Measurements from ENCODE around the gene SIRT7. TPM values are rescaled to one million over a fixed set of nuclear protein-coding genes. Genes with fewer than 3 reads are reported as not detected.

The SIRT7 gene
- total and polyA plus RNA-seq, 2 donors from 2014 or later: 17.4 to 25.2 TPM

- no peak for FAIRE-seq
Measured at GRCh38 chr17:81931189-81931556, 13.2 kb upstream of the SIRT7 start.

GRCh38 chr17:81930142-81931125 lies 12.5 kb upstream of the SIRT7 start:
- H3K36me3 ChIP-seq (ENCODE audit: control insufficient read depth in 2 of 3, insufficient read depth in 3 of 3, low read length in 3 of 3): no peaks in the 10 kb centered on the region
- FAIRE-seq (no peak), DNase-seq (peak in 3 of 5 donors; percentile 38 to 69 (median 46))
- H3K4me1 ChIP-seq (ENCODE audit: control insufficient read depth in 2 of 3, insufficient read depth in 2 of 3, low read depth in 1 of 3, low read length in 3 of 3): peaks cover 0 to 13% (median 9%) of the 10 kb centered on the region in 3 donors
- H3K27ac ChIP-seq (ENCODE audit: low read depth in 2 of 2, low read length in 2 of 2): no peak overlapping the region
- H3K4me3 ChIP-seq (ENCODE audit: low read length in 3 of 3): no peak overlapping the region
- H3K27me3 ChIP-seq (ENCODE audit: control insufficient read depth, insufficient read depth, low read length): no peaks in the 10 kb centered on the region
- TF ChIP-seq CTCF (IDR thresholded peaks at IDR 0.05; ENCODE audit: borderline replicate concordance, extremely low read depth, insufficient read depth): no peak
- no peaks in the 10 kb centered on the region for H3K9me3 ChIP-seq (ENCODE audit: control insufficient read depth in 2 of 3, insufficient read depth in 1 of 3, low read length in 3 of 3)
- intact Hi-C loops (cut with DNase I): no loop called here
- H3K9ac ChIP-seq (ENCODE audit: low read length in 3 of 3): no peak overlapping the region

More at GRCh38 chr17:81931189-81931556, 13.2 kb upstream of the SIRT7 start:
- intact Hi-C loops (cut with DNase I): no loop called here
- no peak for TF ChIP-seq CTCF (IDR thresholded peaks at IDR 0.05; ENCODE audit: borderline replicate concordance, extremely low read depth, insufficient read depth)
- no peaks in the 10 kb centered on the region for H3K27me3 ChIP-seq (ENCODE audit: control insufficient read depth, insufficient read depth, low read length)
- H3K4me1 ChIP-seq (ENCODE audit: control insufficient read depth in 2 of 3, insufficient read depth in 2 of 3, low read depth in 1 of 3, low read length in 3 of 3): peaks cover 0 to 7% (median 4%) of the 10 kb centered on the region in 3 donors
- no peak overlapping the region for H3K27ac ChIP-seq (ENCODE audit: low read depth in 2 of 2, low read length in 2 of 2)
- H3K4me3 ChIP-seq (ENCODE audit: low read length in 3 of 3): no peak overlapping the region
- H3K9me3 ChIP-seq (ENCODE audit: control insufficient read depth in 2 of 3, insufficient read depth in 1 of 3, low read length in 3 of 3): no peaks in the 10 kb centered on the region
- no peak overlapping the region for H3K9ac ChIP-seq (ENCODE audit: low read length in 3 of 3)
- H3K36me3 ChIP-seq (ENCODE audit: control insufficient read depth in 2 of 3, insufficient read depth in 3 of 3, low read length in 3 of 3): no peaks in the 10 kb centered on the region
- DNase-seq: peak in 1 of 5 donors; percentile 72

- Histone ChIP-seq H3K36me3 (ENCODE audit: control insufficient read depth in 2 of 3, insufficient read depth in 3 of 3, low read length in 3 of 3) (no peaks in the 10 kb centered on the region), H3K9me3 (ENCODE audit: control insufficient read depth in 2 of 3, insufficient read depth in 1 of 3, low read length in 3 of 3) (no peaks in the 10 kb centered on the region), H3K27me3 (ENCODE audit: control insufficient read depth, insufficient read depth, low read length) (no peaks in the 10 kb centered on the region), H3K4me3 (ENCODE audit: low read length in 3 of 3) (no peak overlapping the region), H3K27ac (ENCODE audit: low read depth in 2 of 2, low read length in 2 of 2) (no peak overlapping the region), H3K4me1 (ENCODE audit: control insufficient read depth in 2 of 3, insufficient read depth in 2 of 3, low read depth in 1 of 3, low read length in 3 of 3) (peaks cover 0 to 20% (median 14%) of the 10 kb centered on the region in 3 donors), H3K9ac (ENCODE audit: low read length in 3 of 3) (no peak overlapping the region)
- no peak for TF ChIP-seq CTCF (IDR thresholded peaks at IDR 0.05; ENCODE audit: borderline replicate concordance, extremely low read depth, insufficient read depth)
- intact Hi-C loops (cut with DNase I): no loop called here
- DNase-seq: peak in 1 of 5 donors; percentile 65
- FAIRE-seq: no peak
Measured at GRCh38 chr17:81929253-81930141, 11.5 kb upstream of the SIRT7 start.

All from kidney (tissue), 14 donors.